OCI-LY7 (cell line): Measurements from ENCODE around the gene DOP1A.

Experiments
- CTCF ChIP-seq: fragments of 200-600 bp; sonication (generic); conservative IDR thresholded peaks from 2 replicates; pipeline ENCODE4 v1.5.1; 2014; ENCODE audit warnings: mild to moderate bottlenecking, antibody characterized with exemption, low read length, moderate library complexity, mixed read lengths
- EZH2phosphoT487 ChIP-seq: fragments of 200-600 bp; sonication (generic); IDR thresholded peaks from 2 replicates; pipeline ENCODE4 v1.6.1; 2018; ENCODE audit warnings: low read depth, borderline replicate concordance, mild to moderate bottlenecking, mixed run types, antibody characterized with exemption, low read length, moderate library complexity, mixed read lengths

GRCh38 chr6:83199173-83199862 lies 131.8 kb downstream of the DOP1A start:
- no peak for TF ChIP-seq CTCF
- no peak for TF ChIP-seq EZH2phosphoT487
